Activated naive CD8-positive, alpha-beta T cell treated with anti-CD3 and anti-CD28 coated beads, Interleukin-2, amount 50 U/mL, for 16 hours (primary cell): ENCODE results near the gene COX15.
"Not testable (repeated sequence)": the region's sequence is repeated elsewhere in the genome, so short reads cannot be mapped to it uniquely, and the experiment has no call there.

Source experiments
- DNase-seq: peaks from one replicate; pipeline ENCODE4 v3.0.0-alpha.2; 2020; ENCODE audit warnings: low read depth, low spot score

Gene COX15

GRCh38 chr10:99732033-99732842, at the start of gene COX15, which contains the start of gene CUTC:
Gene COX15, minus strand, starts transcription at chr10:99732127. Its CDS starts 78 bp downstream, at chr10:99732049.
Gene CUTC, plus strand, starts transcription at chr10:99732234. Its CDS starts 115 bp downstream, at chr10:99732349.
- DNase-seq: peak; percentile 85

GRCh38 chr10:99779335-99779734, 47.4 kb upstream of the COX15 start:
- no peak for DNase-seq

GRCh38 chr10:99777918-99778714, 46.2 kb upstream of the COX15 start:
- DNase-seq: no peak

GRCh38 chr10:99775850-99776249, 43.9 kb upstream of the COX15 start:
- DNase-seq: no peak

- DNase-seq: no peak
Measured at GRCh38 chr10:99770408-99771045, 38.6 kb upstream of the COX15 start.

- DNase-seq: no peak
Measured at GRCh38 chr10:99769706-99770105, 37.8 kb upstream of the COX15 start.

GRCh38 chr10:99768556-99768955, 36.6 kb upstream of the COX15 start:
- no peak for DNase-seq

GRCh38 chr10:99767901-99768300, 36.0 kb upstream of the COX15 start:
- DNase-seq: no peak

- DNase-seq: no peak
Measured at GRCh38 chr10:99766302-99766681, 34.4 kb upstream of the COX15 start.

- DNase-seq: no peak
Measured at GRCh38 chr10:99765672-99766301, 33.9 kb upstream of the COX15 start.

GRCh38 chr10:99761365-99761764, 29.4 kb upstream of the COX15 start:
- no peak for DNase-seq

GRCh38 chr10:99760321-99760720, 28.4 kb upstream of the COX15 start:
- DNase-seq: no peak

- DNase-seq: no peak
Measured at GRCh38 chr10:99758211-99758891, 26.4 kb upstream of the COX15 start.

GRCh38 chr10:99756159-99756558, 24.2 kb upstream of the COX15 start:
- no peak for DNase-seq

GRCh38 chr10:99754670-99755069, 22.7 kb upstream of the COX15 start:
- no peak for DNase-seq

- no peak for DNase-seq
Measured at GRCh38 chr10:99750641-99751040, 18.7 kb upstream of the COX15 start.

- DNase-seq: no peak
Measured at GRCh38 chr10:99748823-99749451, 17.0 kb upstream of the COX15 start.

GRCh38 chr10:99746166-99746565, 14.2 kb upstream of the COX15 start:
- DNase-seq: not testable (repeated sequence)

GRCh38 chr10:99743841-99744240, 11.9 kb upstream of the COX15 start:
- DNase-seq: no peak

GRCh38 chr10:99742701-99743100, 10.8 kb upstream of the COX15 start:
- no peak for DNase-seq

GRCh38 chr10:99742254-99742653, 10.3 kb upstream of the COX15 start:
- DNase-seq: no peak
